GM23338 (cell line): ENCODE data around the gene SNCA. TPM values are rescaled to one million over a fixed set of nuclear protein-coding genes. Genes with fewer than 3 reads are reported as not detected.
A peak's percentile ranks its signal among the peaks of the same experiment; 100 is the strongest.

ENCODE experiments used
- ATAC-seq: fragments of 200-7000 bp; cut with Tn5 transposase; 3 replicates; pipeline ENCODE4 v1.9.1; 2020
- DNase-seq: peaks from one replicate; pipeline ENCODE4 v3.0.0-alpha.2; 2015; ENCODE audit warnings: low spot score
- H2AFZ ChIP-seq: fragments of 200-600 bp; sonication (generic); 2 replicates; pipeline ENCODE4 v1.8.0; 2016; ENCODE audit warnings: antibody characterized with exemption, mild to moderate bottlenecking, moderate library complexity
- H3F3A ChIP-seq: fragments of 200-600 bp; sonication (generic); replicated peaks from 2 replicates; pipeline ENCODE4 v1.8.0; 2017; ENCODE audit warnings: antibody characterized with exemption, mixed run types, low read depth
- H3K27ac ChIP-seq: fragments of 200-600 bp; sonication (generic); 2 replicates; pipeline ENCODE4 v1.6.1; 2016; ENCODE audit warnings: low read depth
- H3K27me3 ChIP-seq: fragments of 200-600 bp; sonication (generic); 2 replicates; pipeline ENCODE4 v1.8.0; 2016; ENCODE audit warnings: mild to moderate bottlenecking, mixed run types, moderate library complexity; ENCODE audit not compliant: insufficient read depth
- H3K36me3 ChIP-seq: fragments of 200-600 bp; sonication (generic); 2 replicates; pipeline ENCODE4 v1.8.0; 2016; ENCODE audit warnings: mild to moderate bottlenecking; ENCODE audit not compliant: insufficient read depth
- H3K4me1 ChIP-seq: fragments of 200-600 bp; sonication (generic); 2 replicates; pipeline ENCODE4 v1.8.0; 2016; ENCODE audit warnings: mild to moderate bottlenecking, moderate library complexity; ENCODE audit not compliant: insufficient read depth
- H3K4me2 ChIP-seq: fragments of 200-600 bp; sonication (generic); 2 replicates; pipeline ENCODE4 v1.7.1; 2017; ENCODE audit warnings: mixed run types
- H3K4me3 ChIP-seq: fragments of 200-600 bp; sonication (generic); 2 replicates; pipeline ENCODE4 v1.6.1; 2016; ENCODE audit warnings: mixed run types
- H3K79me2 ChIP-seq: fragments of 200-600 bp; sonication (generic); replicated peaks from 2 replicates; pipeline ENCODE4 v1.8.0; 2017; ENCODE audit warnings: mild to moderate bottlenecking; ENCODE audit not compliant: insufficient read depth
- H3K9me2 ChIP-seq: fragments of 200-600 bp; sonication (generic); 2 replicates; pipeline ENCODE4 v1.8.0; 2017; ENCODE audit not compliant: insufficient read depth
- H4K20me1 ChIP-seq: fragments of 200-600 bp; sonication (generic); replicated peaks from 2 replicates; pipeline ENCODE4 v1.8.0; 2017; ENCODE audit warnings: mild to moderate bottlenecking; ENCODE audit not compliant: insufficient read depth
- H3K27ac Mint-ChIP-seq: 2 replicates; pipeline ENCODE4 v1.8.0; 2020; ENCODE audit warnings: inconsistent platforms, mild to moderate bottlenecking, moderate library complexity, mixed read lengths
- H3K27me3 Mint-ChIP-seq: 3 replicates; pipeline ENCODE4 v1.8.0; 2022; ENCODE audit warnings: low read depth, mild to moderate bottlenecking, moderate library complexity, mixed read lengths, inconsistent platforms; ENCODE audit not compliant: insufficient read depth, poor library complexity
- H3K36me3 Mint-ChIP-seq: 3 replicates; pipeline ENCODE4 v1.8.0; 2021; ENCODE audit warnings: low read depth, mild to moderate bottlenecking, inconsistent platforms, moderate library complexity, mixed read lengths
- H3K4me1 Mint-ChIP-seq: 3 replicates; pipeline ENCODE4 v1.8.0; 2020; ENCODE audit warnings: mild to moderate bottlenecking, inconsistent platforms, mixed read lengths
- H3K4me3 Mint-ChIP-seq: 3 replicates; pipeline ENCODE4 v1.8.0; 2021; ENCODE audit warnings: moderate library complexity, mild to moderate bottlenecking, inconsistent platforms, mixed read lengths
- H3K9me3 Mint-ChIP-seq: 3 replicates; pipeline ENCODE4 v1.8.0; 2020; ENCODE audit warnings: moderate library complexity, mild to moderate bottlenecking, inconsistent platforms, mixed read lengths
- CTCF ChIP-seq, 2 experiments: fragments of 200-600 bp in 1 of 2; sonication (generic) in 1 of 2; conservative IDR thresholded peaks; 2 replicates each; pipeline versions ENCODE4 v1.5.1 to v1.6.1; 2016 to 2017; ENCODE audit warnings: antibody characterized with exemption in 2 of 2, low read depth in 2 of 2, mild to moderate bottlenecking in 2 of 2, moderate library complexity in 1 of 2
- STAT1 ChIP-seq: IDR thresholded peaks from one replicate; pipeline ENCODE4 v1.6.1; 2016; ENCODE audit warnings: antibody characterized with exemption; ENCODE audit not compliant: unreplicated experiment
- polyA plus RNA-seq: library from polyadenylated mRNA; unstranded; fragments of >200 nt; fragmentation: Nextera tagmentation; extraction: Ambion mirVana; gene quantifications from 2 replicates; pipeline ENCODE4 v1.2.1, GENCODE V29; 2016
- total RNA-seq: library from RNA; depleted of rRNA; stranded (reverse); fragments of >200 nt; shearing (Covaris generic); gene quantifications from 2 replicates; pipeline ENCODE4 v1.2.3, GENCODE V29; 2014
- TF ChIP-seq, protein P1 (sequence below): IDR thresholded peaks from 2 replicates; pipeline ENCODE4 v1.6.1; 2016; ENCODE audit warnings: antibody characterized with exemption

Gene SNCA
- total and polyA plus RNA-seq, 2 experiments from 2014 or later, result 15.6 to 31.1 TPM

GRCh38 chr4:89720981-89721380, 116.0 kb downstream of the SNCA start:
- no peak overlapping the region for H3K4me3 Mint-ChIP-seq
- H2AFZ ChIP-seq, result no peak overlapping the region
- no peak overlapping the region for H3K4me2 ChIP-seq

GRCh38 chr4:89719536-89720090, 117.3 kb downstream of the SNCA start:
- Mint-ChIP-seq H3K4me3 (no peak overlapping the region), H3K4me1 (peaks cover 8% of the 10 kb centered on the region), H3K27ac (no peak overlapping the region), H3K9me3 (no peaks in the 10 kb centered on the region), H3K27me3 (no peaks in the 10 kb centered on the region), H3K36me3 (no peaks in the 10 kb centered on the region)
- H2AFZ ChIP-seq, result no peak overlapping the region
- H3F3A ChIP-seq, result no peaks in the 10 kb centered on the region
- no peak for DNase-seq
- no peaks in the 10 kb centered on the region; the same call in 1 of the 2 replicates for H3K4me1 ChIP-seq
- ATAC-seq, result no peak
- no peaks in the 10 kb centered on the region for H4K20me1 ChIP-seq
- no peak overlapping the region for H3K4me2 ChIP-seq
- no peak overlapping the region for H3K4me3 ChIP-seq
- H3K36me3 ChIP-seq, result no peaks in the 10 kb centered on the region
- TF ChIP-seq, protein P1, sequence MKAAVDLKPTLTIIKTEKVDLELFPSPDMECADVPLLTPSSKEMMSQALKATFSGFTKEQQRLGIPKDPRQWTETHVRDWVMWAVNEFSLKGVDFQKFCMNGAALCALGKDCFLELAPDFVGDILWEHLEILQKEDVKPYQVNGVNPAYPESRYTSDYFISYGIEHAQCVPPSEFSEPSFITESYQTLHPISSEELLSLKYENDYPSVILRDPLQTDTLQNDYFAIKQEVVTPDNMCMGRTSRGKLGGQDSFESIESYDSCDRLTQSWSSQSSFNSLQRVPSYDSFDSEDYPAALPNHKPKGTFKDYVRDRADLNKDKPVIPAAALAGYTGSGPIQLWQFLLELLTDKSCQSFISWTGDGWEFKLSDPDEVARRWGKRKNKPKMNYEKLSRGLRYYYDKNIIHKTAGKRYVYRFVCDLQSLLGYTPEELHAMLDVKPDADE, result no peak
- 0 out of 4 replicates have a peak, but pooled peaks of 1 of the 2 experiments have one; percentile 9 for TF ChIP-seq CTCF (conservative IDR thresholded peaks at IDR 0.05; ENCODE audit: low read depth in 2 of 2)
- no peaks in the 10 kb centered on the region for H3K27me3 ChIP-seq
- no peaks in the 10 kb centered on the region for H3K9me2 ChIP-seq
- no peak overlapping the region for H3K27ac ChIP-seq
- no peaks in the 10 kb centered on the region for H3K79me2 ChIP-seq

More at GRCh38 chr4:89720981-89721380, 116.0 kb downstream of the SNCA start:
- H3K36me3 Mint-ChIP-seq, result no peaks in the 10 kb centered on the region
- Histone ChIP-seq H3K4me1 (no peaks in the 10 kb centered on the region), H3F3A (no peaks in the 10 kb centered on the region), H4K20me1 (no peaks in the 10 kb centered on the region), H3K79me2 (no peaks in the 10 kb centered on the region), H3K36me3 (no peaks in the 10 kb centered on the region), H3K27ac (no peak overlapping the region), H3K4me3 (no peak overlapping the region), H3K9me2 (no peaks in the 10 kb centered on the region), H3K27me3 (no peaks in the 10 kb centered on the region)
- H3K27me3 Mint-ChIP-seq, result no peaks in the 10 kb centered on the region
- H3K4me1 Mint-ChIP-seq, result peaks cover 14% of the 10 kb centered on the region
- ATAC-seq (no peak), DNase-seq (peak; percentile 37)
- TF ChIP-seq STAT1, result no peak
- TF ChIP-seq CTCF (conservative IDR thresholded peaks at IDR 0.05; ENCODE audit: low read depth in 2 of 2), result 0 out of 4 replicates have a peak, but pooled peaks of 1 of the 2 experiments have one; percentile 9
- TF ChIP-seq, protein P1, result no peak
- no peaks in the 10 kb centered on the region for H3K9me3 Mint-ChIP-seq
- no peak overlapping the region for H3K27ac Mint-ChIP-seq
